Glomerular visceral epithelial cell (primary cell): Measurements from ENCODE around the gene PRKN.
A peak's percentile ranks its signal among the peaks of the same experiment; 100 is the strongest.

Experiments
- DNase-seq: peaks from one replicate; pipeline ENCODE4 v3.0.0-alpha.2; 2016; ENCODE audit errors: extremely low spot score

Gene PRKN

GRCh38 chr6:161663682-161664081 is 1063.9 kb downstream of the PRKN start:
- DNase-seq, result no peak

GRCh38 chr6:161660666-161661571 is 1066.6 kb downstream of the PRKN start:
- no peak for DNase-seq

- no peak for DNase-seq
Observed at GRCh38 chr6:161658211-161658610, 1069.4 kb downstream of the PRKN start.

- DNase-seq, result no peak
Observed at GRCh38 chr6:161654209-161654608, 1073.4 kb downstream of the PRKN start.

GRCh38 chr6:161651949-161652348 is 1075.6 kb downstream of the PRKN start:
- no peak for DNase-seq

GRCh38 chr6:161649841-161650240 is 1077.7 kb downstream of the PRKN start:
- no peak for DNase-seq

GRCh38 chr6:161649068-161649467 is 1078.5 kb downstream of the PRKN start:
- no peak for DNase-seq

GRCh38 chr6:161647234-161647633 is 1080.3 kb downstream of the PRKN start:
- no peak for DNase-seq

GRCh38 chr6:161644521-161644920 is 1083.0 kb downstream of the PRKN start:
- no peak for DNase-seq

- no peak for DNase-seq
Observed at GRCh38 chr6:161641175-161641574, 1086.4 kb downstream of the PRKN start.

- no peak for DNase-seq
Observed at GRCh38 chr6:161639772-161640171, 1087.8 kb downstream of the PRKN start.

GRCh38 chr6:161637658-161638057 is 1089.9 kb downstream of the PRKN start:
- DNase-seq, result no peak

- DNase-seq, result no peak
Observed at GRCh38 chr6:161636882-161637430, 1090.6 kb downstream of the PRKN start.

GRCh38 chr6:161635975-161636374 is 1091.6 kb downstream of the PRKN start:
- DNase-seq, result no peak

- DNase-seq, result peak; percentile 37
Observed at GRCh38 chr6:161634916-161635315, 1092.7 kb downstream of the PRKN start.

- DNase-seq, result peak; percentile 60
Observed at GRCh38 chr6:161631676-161632194, 1095.8 kb downstream of the PRKN start.

GRCh38 chr6:161630674-161631073 is 1096.9 kb downstream of the PRKN start:
- no peak for DNase-seq

GRCh38 chr6:161626132-161626676 is 1101.4 kb downstream of the PRKN start:
- DNase-seq, result no peak

GRCh38 chr6:161624111-161624510 is 1103.5 kb downstream of the PRKN start:
- DNase-seq, result no peak

GRCh38 chr6:161622779-161623178 is 1104.8 kb downstream of the PRKN start:
- DNase-seq, result no peak

- peak; percentile 81 for DNase-seq
Observed at GRCh38 chr6:161618831-161619454, 1108.6 kb downstream of the PRKN start.

GRCh38 chr6:161613711-161614110 is 1113.9 kb downstream of the PRKN start:
- no peak for DNase-seq
